PC-3 (cell line): ENCODE data around the gene MEGF10.

Source experiments
- CTCF ChIP-seq: fragments of 300-600 bp; sonication (generic); conservative IDR thresholded peaks from 2 replicates; pipeline ENCODE4 v1.5.1; 2017; ENCODE audit warnings: antibody characterized with exemption, low read depth, mild to moderate bottlenecking, low read length
- EZH2 ChIP-seq: fragments of 300-600 bp; sonication (generic); IDR thresholded peaks from one replicate; pipeline ENCODE4 v1.6.1; 2017; ENCODE audit warnings: antibody characterized with exemption, mild to moderate bottlenecking, low read length; ENCODE audit not compliant: unreplicated experiment

GRCh38 chr5:127337876-127338275, 47.3 kb downstream of the MEGF10 start:
- no peak for TF ChIP-seq CTCF
- TF ChIP-seq EZH2, result no peak
